Gastrocnemius medialis (tissue), 4 donors: ENCODE data around the gene ODF2.

Experiments used
- POLR2A ChIP-seq, 2 donors: fragments of 450-650 bp; IDR thresholded peaks; one replicate each; pipeline ENCODE4 v1.6.1; 2017; ENCODE audit warnings: antibody characterized with exemption in 2 of 2, mild to moderate bottlenecking in 2 of 2, moderate library complexity in 2 of 2
- TF ChIP-seq, protein P1 (sequence below), 5 experiments: fragments of 450-650 bp in 3 of 5; fragments of 200-600 bp in 2 of 5; sonication (generic) in 2 of 5; IDR thresholded peaks in 4 of 5; conservative IDR thresholded peaks in 1 of 5; 1 replicate in 4 of 5; 2 replicates in 1 of 5; pipeline ENCODE4 v1.5.1; 2016 to 2019; ENCODE audit warnings: antibody characterized with exemption in 5 of 5, mild to moderate bottlenecking in 3 of 5, moderate library complexity in 3 of 5

DNA sequence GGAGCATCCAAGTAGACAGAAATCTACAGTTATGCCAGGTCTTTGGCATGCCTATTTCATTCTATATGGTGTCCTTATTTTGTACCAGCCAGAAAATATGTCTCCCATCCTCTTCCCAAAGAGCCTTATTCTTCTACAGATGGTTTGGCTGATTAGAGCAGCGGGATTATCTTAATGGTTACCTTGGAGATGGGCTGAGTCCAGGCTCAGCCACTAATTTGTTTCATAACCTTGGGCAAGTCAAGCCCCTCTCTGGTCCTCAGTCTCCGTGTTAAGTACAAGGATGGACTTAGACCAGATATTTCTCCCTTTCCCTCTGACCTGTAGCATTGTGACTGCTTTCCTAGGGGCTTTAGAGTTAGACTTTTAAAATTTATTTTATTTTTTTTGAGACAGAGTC is 37.6 kb downstream of the ODF2 start:
- TF ChIP-seq, protein P1, sequence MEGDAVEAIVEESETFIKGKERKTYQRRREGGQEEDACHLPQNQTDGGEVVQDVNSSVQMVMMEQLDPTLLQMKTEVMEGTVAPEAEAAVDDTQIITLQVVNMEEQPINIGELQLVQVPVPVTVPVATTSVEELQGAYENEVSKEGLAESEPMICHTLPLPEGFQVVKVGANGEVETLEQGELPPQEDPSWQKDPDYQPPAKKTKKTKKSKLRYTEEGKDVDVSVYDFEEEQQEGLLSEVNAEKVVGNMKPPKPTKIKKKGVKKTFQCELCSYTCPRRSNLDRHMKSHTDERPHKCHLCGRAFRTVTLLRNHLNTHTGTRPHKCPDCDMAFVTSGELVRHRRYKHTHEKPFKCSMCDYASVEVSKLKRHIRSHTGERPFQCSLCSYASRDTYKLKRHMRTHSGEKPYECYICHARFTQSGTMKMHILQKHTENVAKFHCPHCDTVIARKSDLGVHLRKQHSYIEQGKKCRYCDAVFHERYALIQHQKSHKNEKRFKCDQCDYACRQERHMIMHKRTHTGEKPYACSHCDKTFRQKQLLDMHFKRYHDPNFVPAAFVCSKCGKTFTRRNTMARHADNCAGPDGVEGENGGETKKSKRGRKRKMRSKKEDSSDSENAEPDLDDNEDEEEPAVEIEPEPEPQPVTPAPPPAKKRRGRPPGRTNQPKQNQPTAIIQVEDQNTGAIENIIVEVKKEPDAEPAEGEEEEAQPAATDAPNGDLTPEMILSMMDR (IDR thresholded peaks at IDR 0.05 in 4 of 5, conservative IDR thresholded peaks at IDR 0.05 in 1 of 5): no peak
- no peak for TF ChIP-seq POLR2A (IDR thresholded peaks at IDR 0.05)
